K562 (cell line): Measurements from ENCODE around the gene CYP2B6. TPM values are rescaled to one million over a fixed set of nuclear protein-coding genes. Genes with fewer than 3 reads are reported as not detected.

Experiments used
- ATAC-seq: fragments of 200-7000 bp; cut with Tn5 transposase; 3 replicates; pipeline ENCODE4 v1.9.1; 2020; ENCODE audit warnings: moderate library complexity
- BruUV-seq: library from RNA; stranded (reverse); fragments of 400-500 nt; replicated peaks from 2 replicates; lab custom pipeline; 2021; lab: Mats Ljungman, UMichigan
- CTCF ChIA-PET: fragments of 300-600 bp; formaldehyde crosslinking; extraction: SDS; loops from one replicate; lab custom pipeline; 2021; ENCODE audit warnings: low intra/inter-chr PET ratio; lab: Yijun Ruan, JAX
- POLR2A ChIA-PET: fragments of 300-600, 350-650 bp; sonication (Branson Sonifier 250); formaldehyde crosslinking; extraction: SDS; loops from one replicate; lab custom pipeline; 2021; ENCODE audit warnings: antibody characterized with exemption, inconsistent platforms; lab: Yijun Ruan, JAX
- DNase-seq, 4 experiments: peaks; one replicate each; pipeline versions ENCODE4 v3.0.0 to v3.0.0-alpha.2; 2011 to 2018; ENCODE audit warnings: low spot score in 3 of 4, mixed read lengths in 3 of 4; ENCODE audit errors: extremely low read depth in 1 of 4
- FAIRE-seq: peaks from 2 replicates; lab custom pipeline; 2011; peaks lifted over from hg19 to GRCh38; lab: Jason Lieb, UNC
- H2AFZ ChIP-seq: 2 replicates; pipeline ENCODE4 v1.6.0; 2011; ENCODE audit warnings: low read depth, low read length, control low read depth, inconsistent platforms
- H3K27ac ChIP-seq: fragments of 200-600 bp; 3 replicates; pipeline ENCODE4 v1.8.0; 2011; ENCODE audit warnings: low read depth, mild to moderate bottlenecking, control low read depth, inconsistent platforms, low read length, moderate library complexity, mixed read lengths; ENCODE audit errors: extremely low read depth
- H3K27me3 ChIP-seq, 2 experiments: fragments of 300-600 bp in 1 of 2; 2 replicates in 1 of 2; 3 replicates in 1 of 2; pipeline versions ENCODE4 v1.6.0 to v1.8.0; 2011; ENCODE audit warnings: inconsistent platforms in 2 of 2, low read length in 2 of 2, mild to moderate bottlenecking in 1 of 2, mixed read lengths in 1 of 2, moderate library complexity in 1 of 2; ENCODE audit not compliant: control insufficient read depth in 2 of 2, insufficient read depth in 2 of 2
- H3K36me3 ChIP-seq: fragments of 300-600 bp; 3 replicates; pipeline ENCODE4 v1.8.0; 2011; ENCODE audit warnings: mild to moderate bottlenecking, low read length, inconsistent platforms; ENCODE audit not compliant: control insufficient read depth, insufficient read depth
- H3K4me1 ChIP-seq, 2 experiments: fragments of 200-600 bp in 1 of 2; replicated peaks in 1 of 2; 2 replicates in 1 of 2; 3 replicates in 1 of 2; pipeline versions ENCODE4 v1.5.1 to v1.8.0; 2011; ENCODE audit warnings: inconsistent platforms in 2 of 2, low read length in 2 of 2, mild to moderate bottlenecking in 1 of 2, mixed read lengths in 1 of 2, moderate library complexity in 1 of 2; ENCODE audit not compliant: control insufficient read depth in 2 of 2, insufficient read depth in 2 of 2
- H3K4me2 ChIP-seq: 2 replicates; pipeline ENCODE4 v1.6.1; 2011; ENCODE audit warnings: low read length, control low read depth, inconsistent platforms, mixed read lengths; ENCODE audit not compliant: insufficient read depth
- H3K4me3 ChIP-seq: fragments of 200-600 bp; sonication (generic), shearing (Covaris generic); 2 replicates; pipeline ENCODE4 v1.5.1; 2016; ENCODE audit warnings: control low read depth, inconsistent platforms
- H3K79me2 ChIP-seq: fragments of 200-600 bp; 3 replicates; pipeline ENCODE4 v1.8.0; 2011; ENCODE audit warnings: low read length, inconsistent platforms; ENCODE audit not compliant: control insufficient read depth, insufficient read depth
- H3K9ac ChIP-seq, 2 experiments: 2 replicates each; pipeline versions ENCODE4 v1.6.0 to v1.6.1; 2011; ENCODE audit warnings: low read depth in 2 of 2, low read length in 2 of 2, control low read depth in 1 of 2, inconsistent platforms in 1 of 2, mild to moderate bottlenecking in 1 of 2, mixed read lengths in 1 of 2; ENCODE audit not compliant: insufficient read depth in 1 of 2
- H3K9me1 ChIP-seq: one replicate; pipeline ENCODE4 v1.6.0; 2011; ENCODE audit warnings: inconsistent platforms, mild to moderate bottlenecking, low read length, moderate library complexity; ENCODE audit not compliant: control insufficient read depth, insufficient read depth
- H3K9me3 ChIP-seq: replicated peaks from 2 replicates; pipeline ENCODE4 v1.5.1; 2011; ENCODE audit warnings: low read depth, low read length, inconsistent platforms; ENCODE audit not compliant: control insufficient read depth, insufficient read depth
- H4K20me1 ChIP-seq: replicated peaks from 2 replicates; pipeline ENCODE4 v1.6.1; 2011; ENCODE audit warnings: low read length, inconsistent platforms, mixed read lengths; ENCODE audit not compliant: control insufficient read depth, insufficient read depth
- CEBPG ChIP-seq, 3 experiments: fragments of 200-800 bp in 1 of 3; sonication (Bioruptor generic) in 1 of 3; sonication (generic) in 1 of 3; formaldehyde crosslinking in 1 of 3; IDR thresholded peaks in 2 of 3; conservative IDR thresholded peaks in 1 of 3; 2 replicates each; pipeline versions ENCODE4 v1.6.1 to v1.8.0; 2016 to 2022; ENCODE audit warnings: missing compliant biosample characterization in 2 of 3, missing genetic modification characterization in 2 of 3, mild to moderate bottlenecking in 1 of 3, missing genetic modification reagents in 1 of 3
- FOXM1 ChIP-seq, 2 experiments: fragments of 450-650 bp in 1 of 2; sonication (generic) in 1 of 2; formaldehyde crosslinking in 1 of 2; IDR thresholded peaks; 2 replicates each; pipeline versions ENCODE4 v1.6.1 to v1.9.0; 2017 to 2022; ENCODE audit warnings: low read depth in 2 of 2, mild to moderate bottlenecking in 2 of 2, missing genetic modification reagents in 1 of 2, moderate library complexity in 1 of 2
- MYC ChIP-seq, 2 experiments: fragments of 250-450 bp in 1 of 2; sonication (Bioruptor Pico) in 1 of 2; IDR thresholded peaks; 2 replicates each; pipeline versions ENCODE4 v1.5.1 to v1.6.1; 2012 to 2021; ENCODE audit warnings: low read depth in 2 of 2, borderline replicate concordance in 1 of 2, improper control_type of control experiment in 1 of 2, low read length in 1 of 2, mild to moderate bottlenecking in 1 of 2, moderate library complexity in 1 of 2
- NFE2 ChIP-seq: IDR thresholded peaks from 2 replicates; pipeline ENCODE4 v1.6.1; 2014; ENCODE audit warnings: antibody characterized with exemption, low read depth
- PHF8 ChIP-seq: fragments of 200-600 bp; sonication (generic); IDR thresholded peaks from 2 replicates; pipeline ENCODE4 v1.6.1; 2012; ENCODE audit warnings: mixed run types, mild to moderate bottlenecking, inconsistent platforms, low read length, moderate library complexity, borderline replicate concordance
- ZNF224 ChIP-seq: sonication (generic); formaldehyde crosslinking; IDR thresholded peaks from 2 replicates; pipeline ENCODE4 v1.8.0; 2022; ENCODE audit warnings: mild to moderate bottlenecking, missing genetic modification reagents
- ZNF561 ChIP-seq: fragments of 450-650 bp; formaldehyde crosslinking; conservative IDR thresholded peaks from 2 replicates; pipeline ENCODE4 v1.4.0; 2020; ENCODE audit warnings: mild to moderate bottlenecking, moderate library complexity
- ZNF699 ChIP-seq: fragments of 250-450 bp; sonication (Bioruptor Pico); IDR thresholded peaks from 2 replicates; pipeline ENCODE4 v1.8.0; 2021; ENCODE audit warnings: mild to moderate bottlenecking, moderate library complexity; ENCODE audit not compliant: insufficient replicate concordance
- ZZZ3 ChIP-seq: fragments of 450-650 bp; IDR thresholded peaks from 2 replicates; pipeline ENCODE4 v1.6.1; 2016; ENCODE audit warnings: antibody characterized with exemption, mild to moderate bottlenecking, moderate library complexity
- WGBS: fragments of 100-300 bp; shearing (Covaris generic); methylation state at CpG from one replicate; pipeline ENCODE4 v1.1.6; 2016; ENCODE audit warnings: low coverage, mixed read lengths; ENCODE audit not compliant: insufficient coverage; ENCODE audit errors: missing lambda C conversion rate; 5-methylcytosine and 5-hydroxymethylcytosine counted together
- in situ Hi-C: fragments of 300-500 bp; cut with MboI; formaldehyde crosslinking; loops from 4 replicates; pipeline ENCODE4 v1.15.0; 2018; ENCODE audit warnings: inconsistent platforms, mixed read lengths
- intact Hi-C: fragments of 100-400 bp; cut with micrococcal nuclease; formaldehyde crosslinking; loops from 2 replicates; pipeline ENCODE4 v1.14.2; 2022
- polyA plus RNA-seq, 8 experiments: library from polyadenylated mRNA; depleted of rRNA in 4 of 8; stranded (reverse) in 5 of 8; unstranded in 3 of 8; fragments of >200 nt; fragmentation: Nextera tagmentation in 2 of 8; fragmentation: Illumina TruSeq in 1 of 8; extraction: Ambion mirVana in 2 of 8; extraction: Trizol in 1 of 8; gene quantifications; 2 replicates each; pipeline versions ENCODE4 v1.2.1 to v1.2.3, GENCODE V29; 2011 to 2014; ENCODE audit warnings: inconsistent platforms in 1 of 8, missing spikeins in 1 of 8
- total RNA-seq, 7 experiments: library from RNA; depleted of rRNA in 6 of 7; stranded (reverse); fragments of >200 nt in 6 of 7; fragmentation: Illumina TruSeq in 2 of 7; extraction: Trizol in 2 of 7; gene quantifications; 2 replicates each; pipeline versions ENCODE4 v1.2.1 to v1.2.3, GENCODE V29; 2011 to 2021; ENCODE audit warnings: low replicate concordance in 1 of 7
- TF ChIP-seq, protein P1 (sequence below): fragments of 250-450 bp; sonication (Bioruptor Pico); IDR thresholded peaks from 2 replicates; pipeline ENCODE4 v1.5.0; 2020; ENCODE audit warnings: mild to moderate bottlenecking
- TF ChIP-seq, protein P2 (sequence below): fragments of 450-650 bp; IDR thresholded peaks from 2 replicates; pipeline ENCODE4 v1.7.1; 2018; ENCODE audit warnings: mild to moderate bottlenecking, low read depth; ENCODE audit not compliant: partially characterized antibody

The CYP2B6 gene
- total and polyA plus RNA-seq, 9 of the 15 experiments (the other 6 are each of a cell fraction or from before 2014, with no cell fraction given), result 0.04 TPM; not detected in 8

- no peak overlapping the region for H2AFZ ChIP-seq
- no peak for DNase-seq
- H3K36me3 ChIP-seq, result no peaks in the 10 kb centered on the region
- H3K79me2 ChIP-seq, result no peaks in the 10 kb centered on the region
- in situ Hi-C loops, result no loop called here
- intact Hi-C loops, result no loop called here
- no peak for FAIRE-seq
- no peak overlapping the region for H3K4me3 ChIP-seq
- no peak for TF ChIP-seq ZNF699 (CRISPR knock-in tag)
- TF ChIP-seq FOXM1 (IDR thresholded peaks at IDR 0.05; ENCODE audit: low read depth), result no peak
- TF ChIP-seq FOXM1 (CRISPR knock-in tag; IDR thresholded peaks at IDR 0.05; ENCODE audit: low read depth), result no peak
- TF ChIP-seq, protein P1, sequence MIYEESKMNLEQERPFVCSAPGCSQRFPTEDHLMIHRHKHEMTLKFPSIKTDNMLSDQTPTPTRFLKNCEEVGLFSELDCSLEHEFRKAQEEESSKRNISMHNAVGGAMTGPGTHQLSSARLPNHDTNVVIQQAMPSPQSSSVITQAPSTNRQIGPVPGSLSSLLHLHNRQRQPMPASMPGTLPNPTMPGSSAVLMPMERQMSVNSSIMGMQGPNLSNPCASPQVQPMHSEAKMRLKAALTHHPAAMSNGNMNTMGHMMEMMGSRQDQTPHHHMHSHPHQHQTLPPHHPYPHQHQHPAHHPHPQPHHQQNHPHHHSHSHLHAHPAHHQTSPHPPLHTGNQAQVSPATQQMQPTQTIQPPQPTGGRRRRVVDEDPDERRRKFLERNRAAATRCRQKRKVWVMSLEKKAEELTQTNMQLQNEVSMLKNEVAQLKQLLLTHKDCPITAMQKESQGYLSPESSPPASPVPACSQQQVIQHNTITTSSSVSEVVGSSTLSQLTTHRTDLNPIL (CRISPR knock-in tag), result no peak
- TF ChIP-seq MYC (IDR thresholded peaks at IDR 0.05; ENCODE audit: low read depth, low read length), result no peak
- no peak for TF ChIP-seq MYC (CRISPR knock-in tag; IDR thresholded peaks at IDR 0.05; ENCODE audit: borderline replicate concordance, low read depth)
- no peak for TF ChIP-seq ZNF561 (CRISPR knock-in tag)
- no peak for TF ChIP-seq PHF8
- no peak for TF ChIP-seq CEBPG (CRISPR knock-in tag; IDR thresholded peaks at IDR 0.05)
- TF ChIP-seq CEBPG (tag; conservative IDR thresholded peaks at IDR 0.05 in 1 of 2, IDR thresholded peaks at IDR 0.05 in 1 of 2), result no peak
- TF ChIP-seq NFE2, result no peak
- no peak for TF ChIP-seq ZZZ3
- TF ChIP-seq, protein P2, sequence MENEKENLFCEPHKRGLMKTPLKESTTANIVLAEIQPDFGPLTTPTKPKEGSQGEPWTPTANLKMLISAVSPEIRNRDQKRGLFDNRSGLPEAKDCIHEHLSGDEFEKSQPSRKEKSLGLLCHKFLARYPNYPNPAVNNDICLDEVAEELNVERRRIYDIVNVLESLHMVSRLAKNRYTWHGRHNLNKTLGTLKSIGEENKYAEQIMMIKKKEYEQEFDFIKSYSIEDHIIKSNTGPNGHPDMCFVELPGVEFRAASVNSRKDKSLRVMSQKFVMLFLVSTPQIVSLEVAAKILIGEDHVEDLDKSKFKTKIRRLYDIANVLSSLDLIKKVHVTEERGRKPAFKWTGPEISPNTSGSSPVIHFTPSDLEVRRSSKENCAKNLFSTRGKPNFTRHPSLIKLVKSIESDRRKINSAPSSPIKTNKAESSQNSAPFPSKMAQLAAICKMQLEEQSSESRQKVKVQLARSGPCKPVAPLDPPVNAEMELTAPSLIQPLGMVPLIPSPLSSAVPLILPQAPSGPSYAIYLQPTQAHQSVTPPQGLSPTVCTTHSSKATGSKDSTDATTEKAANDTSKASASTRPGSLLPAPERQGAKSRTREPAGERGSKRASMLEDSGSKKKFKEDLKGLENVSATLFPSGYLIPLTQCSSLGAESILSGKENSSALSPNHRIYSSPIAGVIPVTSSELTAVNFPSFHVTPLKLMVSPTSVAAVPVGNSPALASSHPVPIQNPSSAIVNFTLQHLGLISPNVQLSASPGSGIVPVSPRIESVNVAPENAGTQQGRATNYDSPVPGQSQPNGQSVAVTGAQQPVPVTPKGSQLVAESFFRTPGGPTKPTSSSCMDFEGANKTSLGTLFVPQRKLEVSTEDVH, result no peak
- TF ChIP-seq ZNF224, result no peak
- no peaks in the 10 kb centered on the region for H3K9me3 ChIP-seq
- POLR2A ChIA-PET, result no interaction called here
- H4K20me1 ChIP-seq, result no peaks in the 10 kb centered on the region
- no peaks in the 10 kb centered on the region for H3K9me1 ChIP-seq
- CTCF ChIA-PET, result no interaction called here
- no peaks in the 10 kb centered on the region for H3K4me1 ChIP-seq
- no peak overlapping the region for H3K9ac ChIP-seq
- 5% methylated on average over 4 of the region's 4 CpGs for WGBS
- peaks cover 0 to 19% of the 10 kb centered on the region in 2 experiments; a peak in 3 of 5 replicates for H3K27me3 ChIP-seq
- H3K4me2 ChIP-seq, result no peak overlapping the region
- no peak for ATAC-seq
- H3K27ac ChIP-seq, result no peak overlapping the region
- no TSS peak for BruUV-seq
Observed at GRCh38 chr19:40976134-40976533, 14.9 kb upstream of the CYP2B6 start.
